Lower leg skin (tissue), 3 donors: ENCODE data around the gene ZNF33A.

Experiments used
- CTCF ChIP-seq, 3 donors: fragments of 450-650 bp; IDR thresholded peaks; one replicate each; pipeline ENCODE4 v1.5.1; 2016; ENCODE audit warnings: antibody characterized with exemption in 3 of 3, mild to moderate bottlenecking in 3 of 3, moderate library complexity in 2 of 3
- POLR2A ChIP-seq, 2 donors: fragments of 450-650 bp; IDR thresholded peaks; one replicate each; pipeline ENCODE4 v1.6.1; 2016 to 2017; ENCODE audit warnings: antibody characterized with exemption in 2 of 2, mild to moderate bottlenecking in 1 of 2, moderate library complexity in 1 of 2

DNA sequence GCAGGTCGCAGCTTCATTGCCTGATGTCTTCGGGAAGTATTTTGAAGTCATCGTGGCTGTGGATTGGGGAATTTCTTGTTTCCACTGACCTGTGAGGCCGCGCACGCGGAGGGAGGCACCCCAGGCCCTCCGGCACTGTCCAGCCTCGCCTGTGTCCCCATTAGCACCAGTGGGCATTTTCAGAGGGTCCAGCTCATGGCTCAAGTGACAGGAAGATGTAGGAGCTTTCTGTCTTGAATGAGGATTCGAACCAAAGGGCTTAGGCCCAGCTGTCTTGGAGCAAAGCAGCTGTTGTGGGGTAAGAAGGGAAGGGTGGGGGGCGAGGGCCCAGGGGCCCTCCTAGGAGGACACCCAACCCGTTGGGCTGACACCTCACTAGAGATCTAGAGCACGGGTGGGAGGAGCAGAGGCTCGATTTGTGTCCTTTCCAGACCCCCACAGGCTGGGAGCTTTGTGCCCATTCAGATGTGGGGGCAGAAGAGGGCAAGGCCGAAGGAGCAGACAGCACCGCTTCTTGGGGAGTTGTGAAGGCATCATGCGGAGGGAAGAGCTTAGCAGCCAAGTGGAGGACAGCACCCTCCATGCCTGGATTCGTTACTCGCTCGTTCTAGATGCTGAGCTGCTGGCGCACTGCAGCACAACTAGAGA lies 84.6 kb downstream of the ZNF33A start:
- TF ChIP-seq POLR2A (IDR thresholded peaks at IDR 0.05) (no peak), CTCF (IDR thresholded peaks at IDR 0.05) (no peak)
